Fibroblast of lung (primary cell): Measurements from ENCODE around the gene ZMAT1. TPM values are rescaled to one million over a fixed set of nuclear protein-coding genes. Genes with fewer than 3 reads are reported as not detected.

Experiments
- DNase-seq, 2 donors: peaks; one replicate each; pipeline versions ENCODE4 v3.0.0 to v3.0.0-alpha.2; 2010; ENCODE audit warnings: low read depth in 2 of 2
- H2AFZ ChIP-seq: 2 replicates; pipeline ENCODE4 v1.5.1; 2012; ENCODE audit warnings: low read length, control low read depth, inconsistent platforms
- H3K27ac ChIP-seq: 2 replicates; pipeline ENCODE4 v1.5.1; 2011; ENCODE audit warnings: low read length, control low read depth; ENCODE audit not compliant: insufficient read depth
- H3K27me3 ChIP-seq: 2 replicates; pipeline ENCODE4 v1.5.1; 2011; ENCODE audit warnings: mild to moderate bottlenecking, low read length; ENCODE audit not compliant: control insufficient read depth, insufficient read depth
- H3K36me3 ChIP-seq: 2 replicates; pipeline ENCODE4 v1.5.1; 2011; ENCODE audit warnings: low read length; ENCODE audit not compliant: control insufficient read depth, insufficient read depth
- H3K4me1 ChIP-seq: 2 replicates; pipeline ENCODE4 v1.5.1; 2011; ENCODE audit warnings: low read length; ENCODE audit not compliant: control insufficient read depth, insufficient read depth; ENCODE audit errors: extremely low read depth
- H3K4me2 ChIP-seq: 2 replicates; pipeline ENCODE4 v1.5.1; 2011; ENCODE audit warnings: low read length, control low read depth; ENCODE audit not compliant: insufficient read depth; ENCODE audit errors: extremely low read depth
- H3K4me3 ChIP-seq, 4 experiments: fragments of 200-600 bp in 1 of 4; sonication (generic) in 1 of 4; replicated peaks in 1 of 4; 2 replicates each; pipeline ENCODE4 v1.5.1; 2011 to 2016; ENCODE audit warnings: low read length in 4 of 4, low read depth in 3 of 4, mild to moderate bottlenecking in 3 of 4, control low read depth in 2 of 4, inconsistent platforms in 1 of 4, mixed read lengths in 1 of 4; ENCODE audit not compliant: insufficient read depth in 1 of 4; ENCODE audit errors: control extremely low read depth in 1 of 4
- H3K79me2 ChIP-seq: 2 replicates; pipeline ENCODE4 v1.5.1; 2012; ENCODE audit warnings: mild to moderate bottlenecking, low read length, inconsistent platforms; ENCODE audit not compliant: control insufficient read depth, insufficient read depth
- H3K9ac ChIP-seq: 2 replicates; pipeline ENCODE4 v1.5.1; 2011; ENCODE audit warnings: mild to moderate bottlenecking, low read length, control low read depth; ENCODE audit not compliant: insufficient read depth
- H3K9me3 ChIP-seq: 2 replicates; pipeline ENCODE4 v1.5.1; 2012; ENCODE audit warnings: low read depth, low read length; ENCODE audit not compliant: control insufficient read depth, insufficient read depth
- H4K20me1 ChIP-seq: 2 replicates; pipeline ENCODE4 v1.5.1; 2011; ENCODE audit warnings: low read length; ENCODE audit not compliant: control insufficient read depth, insufficient read depth; ENCODE audit errors: extremely low read depth
- EZH2 ChIP-seq: IDR thresholded peaks from 2 replicates; pipeline ENCODE4 v1.5.1; 2012; ENCODE audit warnings: low read length, control low read depth, mild to moderate bottlenecking; ENCODE audit errors: missing control alignments
- polyA plus RNA-seq, 2 donors: library from polyadenylated mRNA; depleted of rRNA in 1 of 2; stranded (reverse) in 1 of 2; unstranded in 1 of 2; fragments of >200 nt; gene quantifications; 2 replicates each; pipeline ENCODE4 v1.2.1, GENCODE V29; 2011 to 2012; ENCODE audit warnings: missing spikeins in 1 of 2
- total RNA-seq: library from RNA; depleted of rRNA; stranded (reverse); fragments of >200 nt; gene quantifications from 2 replicates; pipeline ENCODE4 v1.2.1, GENCODE V29; 2014
- TF ChIP-seq, protein P1 (sequence below), 2 donors: IDR thresholded peaks in 1 of 2; conservative IDR thresholded peaks in 1 of 2; 1 replicate in 1 of 2; 2 replicates in 1 of 2; pipeline ENCODE4 v1.5.1; 2011 to 2012; ENCODE audit warnings: low read length in 2 of 2, control low read depth in 1 of 2, inconsistent platforms in 1 of 2, low read depth in 1 of 2, mild to moderate bottlenecking in 1 of 2

Gene ZMAT1
- total and polyA plus RNA-seq, 2 donors (not counting 1 experiment from before 2014, with no cell fraction given): 0.47 to 1.8 TPM

DNA sequence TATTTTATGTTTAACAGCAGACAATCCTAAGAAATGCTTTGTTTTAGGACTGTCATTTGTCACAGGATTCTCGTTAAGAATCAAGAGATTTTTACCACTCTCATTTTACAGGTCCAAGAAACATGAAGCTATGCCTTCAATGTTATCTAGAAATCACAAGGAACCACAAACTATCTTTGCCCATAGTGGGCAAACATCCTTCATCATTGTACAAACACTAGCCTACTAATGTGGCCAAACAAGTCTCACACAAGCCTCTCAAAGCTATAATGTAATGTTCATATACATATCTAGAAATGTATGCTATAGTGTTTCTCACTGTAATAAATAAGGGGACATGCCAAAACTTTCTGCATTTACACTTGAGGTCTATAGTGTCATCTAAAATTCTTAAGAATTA lies 26.8 kb downstream of the ZMAT1 start:
- Histone ChIP-seq H3K36me3 (no peaks in the 10 kb centered on the region), H2AFZ (no peak overlapping the region)
- TF ChIP-seq EZH2: no peak
- TF ChIP-seq, protein P1, sequence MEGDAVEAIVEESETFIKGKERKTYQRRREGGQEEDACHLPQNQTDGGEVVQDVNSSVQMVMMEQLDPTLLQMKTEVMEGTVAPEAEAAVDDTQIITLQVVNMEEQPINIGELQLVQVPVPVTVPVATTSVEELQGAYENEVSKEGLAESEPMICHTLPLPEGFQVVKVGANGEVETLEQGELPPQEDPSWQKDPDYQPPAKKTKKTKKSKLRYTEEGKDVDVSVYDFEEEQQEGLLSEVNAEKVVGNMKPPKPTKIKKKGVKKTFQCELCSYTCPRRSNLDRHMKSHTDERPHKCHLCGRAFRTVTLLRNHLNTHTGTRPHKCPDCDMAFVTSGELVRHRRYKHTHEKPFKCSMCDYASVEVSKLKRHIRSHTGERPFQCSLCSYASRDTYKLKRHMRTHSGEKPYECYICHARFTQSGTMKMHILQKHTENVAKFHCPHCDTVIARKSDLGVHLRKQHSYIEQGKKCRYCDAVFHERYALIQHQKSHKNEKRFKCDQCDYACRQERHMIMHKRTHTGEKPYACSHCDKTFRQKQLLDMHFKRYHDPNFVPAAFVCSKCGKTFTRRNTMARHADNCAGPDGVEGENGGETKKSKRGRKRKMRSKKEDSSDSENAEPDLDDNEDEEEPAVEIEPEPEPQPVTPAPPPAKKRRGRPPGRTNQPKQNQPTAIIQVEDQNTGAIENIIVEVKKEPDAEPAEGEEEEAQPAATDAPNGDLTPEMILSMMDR (conservative IDR thresholded peaks at IDR 0.05 in 1 of 2, IDR thresholded peaks at IDR 0.05 in 1 of 2; ENCODE audit: low read depth in 1 of 2, low read length in 2 of 2): no peak

More for the DNA sequence above, 26.8 kb downstream of the ZMAT1 start:
- no peak overlapping the region for H3K9ac ChIP-seq
- no peak overlapping the region for H3K27ac ChIP-seq
- H3K4me3 ChIP-seq: no peak overlapping the region
- H3K4me2 ChIP-seq: no peak overlapping the region
- H3K27me3 ChIP-seq: no peaks in the 10 kb centered on the region
- H3K4me1 ChIP-seq: no peaks in the 10 kb centered on the region
- H3K79me2 ChIP-seq: no peaks in the 10 kb centered on the region
- DNase-seq: no peak
- no peaks in the 10 kb centered on the region for H4K20me1 ChIP-seq
- H3K9me3 ChIP-seq: no peaks in the 10 kb centered on the region

Other genes with a start within 250 kb of the ZMAT1 start
- 0.17 and 0.26 TPM in 2 replicates for gene TCEAL2, start 193.7 kb upstream of the ZMAT1 start, total RNA-seq
- gene TCEAL2, start 193.7 kb upstream of the ZMAT1 start, polyA plus RNA-seq: not detected in 2 replicates
- not detected in 2 replicates for gene TCEAL6, start 210.5 kb upstream of the ZMAT1 start, total RNA-seq
- not detected in 2 replicates for gene TCEAL6, start 210.5 kb upstream of the ZMAT1 start, polyA plus RNA-seq
- not detected in 2 replicates for gene BEX5, start 223.9 kb upstream of the ZMAT1 start, total RNA-seq
- gene BEX5, start 223.9 kb upstream of the ZMAT1 start, polyA plus RNA-seq: 0.14 TPM in 1 of 2 replicates, not detected in the other